OCI-LY1 (cell line): ENCODE data around the gene DNAAF8.

Experiments used
- H2AFZ ChIP-seq: fragments of 200-600 bp; sonication (generic), shearing (Covaris generic); 2 replicates; pipeline ENCODE4 v1.6.0; 2014; ENCODE audit warnings: antibody characterized with exemption, mild to moderate bottlenecking, low read length
- H3F3A ChIP-seq: fragments of 200-600 bp; sonication (generic), shearing (Covaris generic); 2 replicates; pipeline ENCODE4 v1.6.0; 2014; ENCODE audit warnings: mild to moderate bottlenecking, antibody characterized with exemption, low read length, moderate library complexity; ENCODE audit not compliant: insufficient read depth
- H3K27ac ChIP-seq: fragments of 200-600 bp; sonication (generic); 2 replicates; pipeline ENCODE4 v1.5.1; 2014; ENCODE audit warnings: low read length, mixed run types, mild to moderate bottlenecking, low read depth; ENCODE audit not compliant: poor library complexity, severe bottlenecking
- H3K27me3 ChIP-seq: fragments of 200-600 bp; sonication (generic); 2 replicates; pipeline ENCODE4 v1.6.0; 2014; ENCODE audit warnings: antibody characterized with exemption, mild to moderate bottlenecking, low read length, moderate library complexity; ENCODE audit not compliant: insufficient read depth
- H3K36me3 ChIP-seq: fragments of 200-600 bp; sonication (generic); 2 replicates; pipeline ENCODE4 v1.6.1; 2014; ENCODE audit warnings: mild to moderate bottlenecking, antibody characterized with exemption, low read length, moderate library complexity, mixed read lengths; ENCODE audit not compliant: insufficient read depth
- H3K4me1 ChIP-seq: fragments of 200-600 bp; sonication (generic); 2 replicates; pipeline ENCODE4 v1.5.1; 2014; ENCODE audit warnings: mild to moderate bottlenecking, low read length, moderate library complexity; ENCODE audit not compliant: insufficient read depth, severe bottlenecking
- H3K4me2 ChIP-seq: fragments of 200-600 bp; sonication (generic), shearing (Covaris generic); 2 replicates; pipeline ENCODE4 v1.6.1; 2014; ENCODE audit warnings: low read length
- H3K4me3 ChIP-seq: fragments of 200-600 bp; sonication (generic); 2 replicates; pipeline ENCODE4 v1.5.1; 2014; ENCODE audit warnings: low read length, low read depth, mild to moderate bottlenecking, mixed read lengths; ENCODE audit not compliant: poor library complexity, severe bottlenecking
- H3K79me2 ChIP-seq: fragments of 200-600 bp; shearing (Covaris generic); 2 replicates; pipeline ENCODE4 v1.6.1; 2016; ENCODE audit warnings: mixed run types, low read length, mixed read lengths; ENCODE audit not compliant: insufficient read depth
- H3K9ac ChIP-seq: fragments of 200-600 bp; sonication (generic), shearing (Covaris generic); 2 replicates; pipeline ENCODE4 v1.6.1; 2014; ENCODE audit warnings: mild to moderate bottlenecking, low read length, mixed read lengths
- H3K9me2 ChIP-seq: fragments of 200-600 bp; sonication (generic), shearing (Covaris generic); 2 replicates; pipeline ENCODE4 v1.6.1; 2014; ENCODE audit warnings: low read depth, mild to moderate bottlenecking, low read length, mixed read lengths
- H3K9me3 ChIP-seq: fragments of 200-600 bp; shearing (Covaris generic); 2 replicates; pipeline ENCODE4 v1.6.1; 2014; ENCODE audit warnings: low read length, mixed read lengths
- H4K20me1 ChIP-seq: fragments of 200-600 bp; sonication (generic), shearing (Covaris generic); 2 replicates; pipeline ENCODE4 v1.6.0; 2016; ENCODE audit warnings: mild to moderate bottlenecking, low read length; ENCODE audit not compliant: insufficient read depth
- EZH2 ChIP-seq: fragments of 200-600 bp; sonication (generic), shearing (Covaris generic); IDR thresholded peaks from 2 replicates; pipeline ENCODE4 v1.8.0; 2017; ENCODE audit warnings: borderline replicate concordance, mixed run types, mild to moderate bottlenecking, antibody characterized with exemption, low read length, moderate library complexity, mixed read lengths
- TF ChIP-seq, protein P1 (sequence below): fragments of 200-600 bp; sonication (generic), shearing (Covaris generic); IDR thresholded peaks from 2 replicates; pipeline ENCODE4 v1.5.1; 2017; ENCODE audit warnings: mild to moderate bottlenecking, antibody characterized with exemption, low read length, moderate library complexity, mixed read lengths

Gene DNAAF8

DNA sequence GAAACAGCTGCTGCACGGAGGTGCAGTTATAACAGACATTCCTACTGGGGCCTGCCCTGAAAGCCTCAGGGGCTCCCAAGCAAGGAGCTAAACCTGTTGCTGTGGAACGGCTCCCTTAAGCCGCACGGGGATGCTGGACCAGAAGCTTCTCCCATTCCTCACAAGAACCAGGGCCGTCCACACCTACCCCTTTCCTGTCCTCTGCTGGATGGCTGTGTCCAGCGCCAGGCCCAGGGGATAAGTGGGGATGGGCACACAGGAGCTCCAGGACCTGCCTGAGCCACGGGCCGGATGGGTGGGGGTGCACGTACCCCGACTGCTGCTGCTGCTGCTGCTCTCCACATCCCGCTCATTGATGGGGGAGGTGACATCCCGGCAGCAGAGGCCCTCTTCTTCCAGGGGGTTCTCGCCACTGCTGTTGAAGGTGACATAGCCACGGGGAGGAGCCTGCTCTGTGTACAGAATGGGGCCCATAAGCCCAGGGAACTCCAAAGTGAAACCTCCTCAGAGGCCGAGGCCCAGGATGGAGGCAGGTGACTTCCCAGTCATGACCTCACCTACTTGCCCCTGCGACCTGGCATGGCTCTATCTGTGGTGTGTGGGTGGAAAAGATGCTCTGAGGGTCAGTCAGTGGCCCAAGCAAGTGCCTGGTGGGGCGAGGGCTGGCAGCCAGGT lies 32.4 kb upstream of the DNAAF8 start:
- Histone ChIP-seq H3K4me1 (peaks cover 3% of the 10 kb centered on the region), H3K36me3 (peaks cover 51% of the 10 kb centered on the region; the same call in 1 of the 2 replicates), H3K9ac (no peak overlapping the region), H3K9me3 (no peaks in the 10 kb centered on the region), H3K27ac (no peak overlapping the region), H3F3A (no peaks in the 10 kb centered on the region), H3K4me2 (no peak overlapping the region), H4K20me1 (no peaks in the 10 kb centered on the region), H3K9me2 (no peaks in the 10 kb centered on the region), H3K4me3 (no peak overlapping the region), H3K79me2 (no peaks in the 10 kb centered on the region), H3K27me3 (no peaks in the 10 kb centered on the region), H2AFZ (no peak overlapping the region)
- no peak for TF ChIP-seq EZH2
- TF ChIP-seq, protein P1, sequence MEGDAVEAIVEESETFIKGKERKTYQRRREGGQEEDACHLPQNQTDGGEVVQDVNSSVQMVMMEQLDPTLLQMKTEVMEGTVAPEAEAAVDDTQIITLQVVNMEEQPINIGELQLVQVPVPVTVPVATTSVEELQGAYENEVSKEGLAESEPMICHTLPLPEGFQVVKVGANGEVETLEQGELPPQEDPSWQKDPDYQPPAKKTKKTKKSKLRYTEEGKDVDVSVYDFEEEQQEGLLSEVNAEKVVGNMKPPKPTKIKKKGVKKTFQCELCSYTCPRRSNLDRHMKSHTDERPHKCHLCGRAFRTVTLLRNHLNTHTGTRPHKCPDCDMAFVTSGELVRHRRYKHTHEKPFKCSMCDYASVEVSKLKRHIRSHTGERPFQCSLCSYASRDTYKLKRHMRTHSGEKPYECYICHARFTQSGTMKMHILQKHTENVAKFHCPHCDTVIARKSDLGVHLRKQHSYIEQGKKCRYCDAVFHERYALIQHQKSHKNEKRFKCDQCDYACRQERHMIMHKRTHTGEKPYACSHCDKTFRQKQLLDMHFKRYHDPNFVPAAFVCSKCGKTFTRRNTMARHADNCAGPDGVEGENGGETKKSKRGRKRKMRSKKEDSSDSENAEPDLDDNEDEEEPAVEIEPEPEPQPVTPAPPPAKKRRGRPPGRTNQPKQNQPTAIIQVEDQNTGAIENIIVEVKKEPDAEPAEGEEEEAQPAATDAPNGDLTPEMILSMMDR: no peak

DNA sequence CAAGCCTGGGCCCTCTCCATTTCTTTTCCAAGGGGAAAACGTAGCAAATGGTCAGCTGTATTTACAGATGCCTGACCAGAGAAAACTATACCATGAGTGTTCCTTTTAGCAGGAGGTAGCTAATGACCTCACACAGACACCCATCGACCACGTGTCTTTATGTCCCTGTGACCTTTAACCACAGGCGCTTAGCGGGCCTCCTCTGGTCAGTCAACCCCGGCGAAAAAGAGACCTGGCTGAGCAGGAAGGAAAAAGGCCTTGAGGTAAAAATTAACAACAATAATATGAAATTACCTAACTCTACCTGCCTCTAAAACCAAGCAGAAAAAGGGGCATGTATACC lies 31.9 kb upstream of the DNAAF8 start:
- Histone ChIP-seq H3K9me2 (no peaks in the 10 kb centered on the region), H2AFZ (no peak overlapping the region), H3K9me3 (no peaks in the 10 kb centered on the region), H4K20me1 (no peaks in the 10 kb centered on the region), H3K36me3 (peaks cover 47% of the 10 kb centered on the region; the same call in 1 of the 2 replicates), H3K27ac (no peak overlapping the region), H3K4me2 (no peak overlapping the region), H3K27me3 (no peaks in the 10 kb centered on the region), H3K9ac (no peak overlapping the region), H3F3A (no peaks in the 10 kb centered on the region), H3K79me2 (no peaks in the 10 kb centered on the region), H3K4me1 (peaks cover 3% of the 10 kb centered on the region), H3K4me3 (no peak overlapping the region)
- TF ChIP-seq EZH2: no peak
- TF ChIP-seq, protein P1: no peak

DNA sequence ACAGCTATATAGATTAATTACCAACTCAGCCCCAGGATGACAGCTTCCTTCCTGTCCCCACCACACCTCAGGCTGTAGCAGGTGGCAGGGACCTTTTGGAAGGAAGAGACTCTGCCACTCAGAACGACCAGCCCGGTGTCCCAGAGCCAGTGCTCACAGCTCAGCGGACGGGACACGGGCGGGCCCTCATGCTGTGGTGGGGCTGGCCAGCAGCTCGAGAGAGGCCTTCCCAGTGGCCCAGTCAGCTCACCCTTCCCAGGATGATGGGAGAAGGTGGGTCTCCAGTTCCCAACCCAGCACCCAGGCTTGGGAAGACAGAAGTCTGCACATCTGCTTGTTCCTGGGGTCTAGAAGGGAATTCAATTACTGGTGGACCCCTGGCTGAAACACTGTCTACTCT lies 30.4 kb upstream of the DNAAF8 start:
- Histone ChIP-seq H3K4me3 (no peak overlapping the region), H3K9me2 (no peaks in the 10 kb centered on the region), H3K27ac (no peak overlapping the region), H3K36me3 (peaks cover 40% of the 10 kb centered on the region; the same call in 1 of the 2 replicates), H3K9me3 (no peaks in the 10 kb centered on the region), H3K4me2 (no peak overlapping the region), H2AFZ (no peak overlapping the region), H3K4me1 (peaks cover 3% of the 10 kb centered on the region), H3F3A (no peaks in the 10 kb centered on the region), H3K27me3 (no peaks in the 10 kb centered on the region), H4K20me1 (no peaks in the 10 kb centered on the region), H3K79me2 (no peaks in the 10 kb centered on the region), H3K9ac (no peak overlapping the region)
- TF ChIP-seq, protein P1: no peak
- no peak for TF ChIP-seq EZH2
